Measurements from ENCODE around the gene RTN1.

RTN1 gene

DNA sequence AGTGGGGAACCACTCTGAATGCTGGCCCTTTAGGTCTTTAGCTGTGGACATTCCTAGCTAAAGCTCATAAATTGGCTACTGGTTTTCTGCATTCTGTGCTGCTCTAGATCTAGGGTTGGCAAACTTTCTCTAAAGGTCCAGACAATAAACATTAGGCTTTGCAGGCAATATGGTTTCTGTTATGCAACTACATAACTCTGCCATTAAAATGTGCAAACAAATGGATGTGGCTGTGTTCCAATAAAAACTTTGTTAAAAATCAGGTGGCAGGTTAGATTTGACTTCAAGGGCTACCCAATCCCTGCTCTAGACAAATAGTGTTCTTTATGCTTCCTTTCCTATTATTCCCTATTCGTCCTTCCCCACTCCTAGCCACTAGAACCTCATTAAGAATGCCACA lies 42.6 kb upstream of the RTN1 start:
- H3K4me3 ChIP-seq (ENCODE audit: low read depth, low read length), result no peak overlapping the region
- no peaks in the 10 kb centered on the region for H3K4me1 ChIP-seq
- no peak overlapping the region for H3K9ac ChIP-seq
- no peaks in the 10 kb centered on the region for H3K36me3 ChIP-seq (ENCODE audit: control insufficient read depth, insufficient read depth, low read length)
- no peak overlapping the region for H2AFZ ChIP-seq
- H3K27ac ChIP-seq, result no peak overlapping the region
- H3K79me2 ChIP-seq, result no peaks in the 10 kb centered on the region
- no peaks in the 10 kb centered on the region for H3K27me3 ChIP-seq (ENCODE audit: control insufficient read depth, insufficient read depth, low read length)
- H3K9me3 ChIP-seq (ENCODE audit: control insufficient read depth, low read length), result no peaks in the 10 kb centered on the region
- no peak overlapping the region for H3K4me2 ChIP-seq (ENCODE audit: low read length)
- TF ChIP-seq, protein P1, sequence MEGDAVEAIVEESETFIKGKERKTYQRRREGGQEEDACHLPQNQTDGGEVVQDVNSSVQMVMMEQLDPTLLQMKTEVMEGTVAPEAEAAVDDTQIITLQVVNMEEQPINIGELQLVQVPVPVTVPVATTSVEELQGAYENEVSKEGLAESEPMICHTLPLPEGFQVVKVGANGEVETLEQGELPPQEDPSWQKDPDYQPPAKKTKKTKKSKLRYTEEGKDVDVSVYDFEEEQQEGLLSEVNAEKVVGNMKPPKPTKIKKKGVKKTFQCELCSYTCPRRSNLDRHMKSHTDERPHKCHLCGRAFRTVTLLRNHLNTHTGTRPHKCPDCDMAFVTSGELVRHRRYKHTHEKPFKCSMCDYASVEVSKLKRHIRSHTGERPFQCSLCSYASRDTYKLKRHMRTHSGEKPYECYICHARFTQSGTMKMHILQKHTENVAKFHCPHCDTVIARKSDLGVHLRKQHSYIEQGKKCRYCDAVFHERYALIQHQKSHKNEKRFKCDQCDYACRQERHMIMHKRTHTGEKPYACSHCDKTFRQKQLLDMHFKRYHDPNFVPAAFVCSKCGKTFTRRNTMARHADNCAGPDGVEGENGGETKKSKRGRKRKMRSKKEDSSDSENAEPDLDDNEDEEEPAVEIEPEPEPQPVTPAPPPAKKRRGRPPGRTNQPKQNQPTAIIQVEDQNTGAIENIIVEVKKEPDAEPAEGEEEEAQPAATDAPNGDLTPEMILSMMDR (IDR thresholded peaks at IDR 0.05), result no peak

DNA sequence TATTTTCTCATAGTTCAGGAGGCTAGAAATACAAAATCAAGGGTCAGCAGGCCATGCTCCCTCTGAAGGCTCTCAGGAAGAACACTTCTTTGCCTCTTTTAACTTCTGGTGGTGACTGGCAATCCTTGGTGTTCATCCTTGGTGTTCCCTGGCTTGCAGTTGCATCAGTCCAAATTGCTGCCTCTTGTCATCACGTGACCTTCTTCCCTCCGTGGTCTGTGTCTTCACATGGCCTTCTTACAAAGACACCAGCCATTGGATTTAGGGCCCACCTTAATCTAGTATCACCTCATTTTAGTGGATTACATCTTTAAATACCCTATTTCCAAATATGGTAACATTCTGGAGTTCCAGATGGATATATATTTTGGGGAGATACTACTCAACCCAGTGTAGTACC lies 41.9 kb upstream of the RTN1 start:
- no peaks in the 10 kb centered on the region for H3K36me3 ChIP-seq (ENCODE audit: control insufficient read depth, insufficient read depth, low read length)
- no peak overlapping the region for H3K4me2 ChIP-seq (ENCODE audit: low read length)
- no peak overlapping the region for H3K9ac ChIP-seq
- TF ChIP-seq, protein P1 (IDR thresholded peaks at IDR 0.05), result no peak
- no peaks in the 10 kb centered on the region for H3K9me3 ChIP-seq (ENCODE audit: control insufficient read depth, low read length)
- H3K27me3 ChIP-seq (ENCODE audit: control insufficient read depth, insufficient read depth, low read length), result no peaks in the 10 kb centered on the region
- no peaks in the 10 kb centered on the region for H3K4me1 ChIP-seq
- no peak overlapping the region for H3K4me3 ChIP-seq (ENCODE audit: low read depth, low read length)
- H2AFZ ChIP-seq, result no peak overlapping the region
- no peak overlapping the region for H3K27ac ChIP-seq
- no peaks in the 10 kb centered on the region for H3K79me2 ChIP-seq

DNA sequence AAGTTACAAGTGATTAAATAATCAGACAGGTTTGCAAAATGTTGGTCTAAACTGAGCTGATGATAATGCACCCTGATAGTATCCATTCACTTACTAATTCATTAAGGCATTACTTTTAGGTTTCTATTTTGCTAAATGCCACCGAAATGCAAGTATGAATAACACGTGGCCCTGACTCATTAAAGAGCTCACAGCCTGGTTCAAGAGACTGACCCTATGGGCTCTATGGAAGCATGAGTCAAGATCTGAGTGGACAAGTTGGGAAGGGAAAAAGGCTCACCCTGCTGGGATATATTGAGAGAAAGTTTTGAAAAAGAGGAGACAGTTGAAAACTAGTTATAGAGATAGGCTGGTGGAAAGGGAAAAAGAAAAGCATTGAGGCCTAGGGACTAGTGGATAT lies 34.6 kb upstream of the RTN1 start:
- Histone ChIP-seq H3K27me3 (ENCODE audit: control insufficient read depth, insufficient read depth, low read length) (no peaks in the 10 kb centered on the region), H3K36me3 (ENCODE audit: control insufficient read depth, insufficient read depth, low read length) (no peaks in the 10 kb centered on the region), H3K9me3 (ENCODE audit: control insufficient read depth, low read length) (no peaks in the 10 kb centered on the region), H3K79me2 (no peaks in the 10 kb centered on the region), H3K27ac (no peak overlapping the region), H3K9ac (no peak overlapping the region), H3K4me3 (ENCODE audit: low read depth, low read length) (no peak overlapping the region), H3K4me1 (no peaks in the 10 kb centered on the region), H3K4me2 (ENCODE audit: low read length) (no peak overlapping the region), H2AFZ (no peak overlapping the region)
- TF ChIP-seq, protein P1 (IDR thresholded peaks at IDR 0.05), result no peak

DNA sequence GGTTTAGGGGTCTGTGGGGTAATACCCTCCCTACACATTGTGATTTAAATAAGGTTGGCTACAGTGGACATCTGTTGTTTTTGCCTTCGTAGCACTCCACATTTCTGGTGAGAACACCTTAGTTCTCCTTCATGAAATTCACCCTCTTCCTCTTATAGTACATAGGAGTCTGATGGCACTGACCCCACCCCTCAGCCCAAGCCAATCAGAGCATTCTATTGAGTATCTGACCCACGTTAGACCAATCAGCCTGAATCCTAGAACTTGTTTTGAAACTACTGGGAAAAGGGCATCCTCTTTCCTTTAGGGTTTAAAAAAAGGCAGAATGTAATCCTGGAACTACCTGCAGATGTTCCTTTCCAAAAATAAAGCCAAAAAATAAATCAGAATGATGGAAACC lies 33.6 kb upstream of the RTN1 start:
- Histone ChIP-seq H3K27me3 (ENCODE audit: control insufficient read depth, insufficient read depth, low read length) (no peaks in the 10 kb centered on the region), H3K27ac (no peak overlapping the region), H3K9ac (no peak overlapping the region), H2AFZ (no peak overlapping the region), H3K9me3 (ENCODE audit: control insufficient read depth, low read length) (no peaks in the 10 kb centered on the region), H3K79me2 (no peaks in the 10 kb centered on the region), H3K36me3 (ENCODE audit: control insufficient read depth, insufficient read depth, low read length) (no peaks in the 10 kb centered on the region), H3K4me3 (ENCODE audit: low read depth, low read length) (no peak overlapping the region), H3K4me2 (ENCODE audit: low read length) (no peak overlapping the region), H3K4me1 (no peaks in the 10 kb centered on the region)
- TF ChIP-seq, protein P1 (IDR thresholded peaks at IDR 0.05), result no peak

DNA sequence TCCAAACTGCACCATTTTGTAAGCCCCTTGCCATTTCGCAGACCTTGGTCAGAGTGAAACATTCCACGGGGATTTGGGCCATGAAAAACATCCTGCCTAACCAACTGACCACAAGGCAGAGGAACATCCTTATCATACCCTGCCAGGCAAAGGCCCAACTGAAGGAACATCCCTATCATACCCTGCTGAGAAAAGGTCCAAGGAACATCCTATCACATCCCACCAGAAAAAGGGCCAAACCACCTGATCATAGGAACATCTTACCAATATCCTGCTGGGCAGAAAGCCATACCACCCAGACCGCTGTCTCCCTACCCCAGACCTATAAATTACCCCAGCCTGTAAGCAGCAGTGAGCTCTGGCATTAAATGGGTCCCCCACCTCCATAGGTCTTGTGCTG lies 30.0 kb upstream of the RTN1 start:
- Histone ChIP-seq H3K36me3 (ENCODE audit: control insufficient read depth, insufficient read depth, low read length) (no peaks in the 10 kb centered on the region), H3K27me3 (ENCODE audit: control insufficient read depth, insufficient read depth, low read length) (no peaks in the 10 kb centered on the region), H2AFZ (no peak overlapping the region), H3K27ac (no peak overlapping the region), H3K4me1 (no peaks in the 10 kb centered on the region), H3K9me3 (ENCODE audit: control insufficient read depth, low read length) (no peaks in the 10 kb centered on the region), H3K4me2 (ENCODE audit: low read length) (no peak overlapping the region), H3K4me3 (ENCODE audit: low read depth, low read length) (no peak overlapping the region), H3K9ac (no peak overlapping the region), H3K79me2 (no peaks in the 10 kb centered on the region)
- TF ChIP-seq, protein P1 (IDR thresholded peaks at IDR 0.05), result no peak
